Measurements from ENCODE around the gene CMYA5.

DNA sequence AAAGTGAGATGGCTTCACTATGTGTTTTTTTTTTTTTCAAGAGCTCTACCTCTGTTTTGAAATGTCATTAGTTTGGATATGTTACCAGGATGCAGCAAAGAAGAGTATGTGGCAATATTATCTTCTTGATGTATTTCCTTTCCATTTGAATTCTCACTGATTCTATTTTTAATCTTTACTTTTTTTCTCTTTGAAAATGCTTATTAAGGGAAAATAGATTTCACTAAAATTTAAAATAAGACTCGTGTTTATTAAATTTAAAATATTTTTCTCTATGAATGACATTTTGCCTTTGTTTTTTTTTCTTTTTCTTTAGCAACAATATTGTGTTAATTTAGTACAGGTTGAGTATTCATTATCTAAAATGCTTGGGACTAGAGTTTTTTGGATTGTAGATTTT, 48.2 kb upstream of the CMYA5 start:
- TF ChIP-seq, protein P1, sequence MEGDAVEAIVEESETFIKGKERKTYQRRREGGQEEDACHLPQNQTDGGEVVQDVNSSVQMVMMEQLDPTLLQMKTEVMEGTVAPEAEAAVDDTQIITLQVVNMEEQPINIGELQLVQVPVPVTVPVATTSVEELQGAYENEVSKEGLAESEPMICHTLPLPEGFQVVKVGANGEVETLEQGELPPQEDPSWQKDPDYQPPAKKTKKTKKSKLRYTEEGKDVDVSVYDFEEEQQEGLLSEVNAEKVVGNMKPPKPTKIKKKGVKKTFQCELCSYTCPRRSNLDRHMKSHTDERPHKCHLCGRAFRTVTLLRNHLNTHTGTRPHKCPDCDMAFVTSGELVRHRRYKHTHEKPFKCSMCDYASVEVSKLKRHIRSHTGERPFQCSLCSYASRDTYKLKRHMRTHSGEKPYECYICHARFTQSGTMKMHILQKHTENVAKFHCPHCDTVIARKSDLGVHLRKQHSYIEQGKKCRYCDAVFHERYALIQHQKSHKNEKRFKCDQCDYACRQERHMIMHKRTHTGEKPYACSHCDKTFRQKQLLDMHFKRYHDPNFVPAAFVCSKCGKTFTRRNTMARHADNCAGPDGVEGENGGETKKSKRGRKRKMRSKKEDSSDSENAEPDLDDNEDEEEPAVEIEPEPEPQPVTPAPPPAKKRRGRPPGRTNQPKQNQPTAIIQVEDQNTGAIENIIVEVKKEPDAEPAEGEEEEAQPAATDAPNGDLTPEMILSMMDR (IDR thresholded peaks at IDR 0.05 in 4 of 5, conservative IDR thresholded peaks at IDR 0.05 in 1 of 5): no peak
- no peak for TF ChIP-seq POLR2A (IDR thresholded peaks at IDR 0.05)
